Hematopoietic multipotent progenitor cell treated with erythropoietin and hydrocortisone succinate and interleukin-3 and kit ligand, for 8 days (in vitro differentiated cells): ENCODE results near the gene OCA2.
"Not testable (repeated sequence)": the region's sequence is repeated elsewhere in the genome, so short reads cannot be mapped to it uniquely, and the experiment has no call there.

Source experiments
- DNase-seq: peaks from one replicate; pipeline ENCODE4 v3.0.0-alpha.2; 2015

Gene OCA2

DNA sequence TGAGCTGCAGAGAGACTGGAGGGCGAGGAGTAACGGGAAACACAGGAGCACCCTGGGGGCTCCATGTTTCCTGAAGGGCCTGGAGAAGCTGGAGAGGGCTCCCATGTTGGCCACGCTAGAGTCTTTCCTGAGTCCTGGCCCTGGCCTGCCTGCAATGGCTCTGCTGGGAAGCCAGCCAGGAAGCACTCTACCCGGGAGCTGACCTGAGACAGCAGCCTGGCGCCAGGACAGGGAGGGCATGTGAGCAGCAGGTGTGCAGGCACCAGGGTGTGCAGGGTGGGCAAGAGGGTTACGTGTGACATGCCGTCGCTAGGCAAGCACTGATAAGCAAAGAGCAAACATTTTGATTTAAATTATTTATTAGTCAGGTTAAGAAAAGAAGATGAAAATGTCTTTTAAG, 301.4 kb downstream of the OCA2 start:
- no peak for DNase-seq

DNA sequence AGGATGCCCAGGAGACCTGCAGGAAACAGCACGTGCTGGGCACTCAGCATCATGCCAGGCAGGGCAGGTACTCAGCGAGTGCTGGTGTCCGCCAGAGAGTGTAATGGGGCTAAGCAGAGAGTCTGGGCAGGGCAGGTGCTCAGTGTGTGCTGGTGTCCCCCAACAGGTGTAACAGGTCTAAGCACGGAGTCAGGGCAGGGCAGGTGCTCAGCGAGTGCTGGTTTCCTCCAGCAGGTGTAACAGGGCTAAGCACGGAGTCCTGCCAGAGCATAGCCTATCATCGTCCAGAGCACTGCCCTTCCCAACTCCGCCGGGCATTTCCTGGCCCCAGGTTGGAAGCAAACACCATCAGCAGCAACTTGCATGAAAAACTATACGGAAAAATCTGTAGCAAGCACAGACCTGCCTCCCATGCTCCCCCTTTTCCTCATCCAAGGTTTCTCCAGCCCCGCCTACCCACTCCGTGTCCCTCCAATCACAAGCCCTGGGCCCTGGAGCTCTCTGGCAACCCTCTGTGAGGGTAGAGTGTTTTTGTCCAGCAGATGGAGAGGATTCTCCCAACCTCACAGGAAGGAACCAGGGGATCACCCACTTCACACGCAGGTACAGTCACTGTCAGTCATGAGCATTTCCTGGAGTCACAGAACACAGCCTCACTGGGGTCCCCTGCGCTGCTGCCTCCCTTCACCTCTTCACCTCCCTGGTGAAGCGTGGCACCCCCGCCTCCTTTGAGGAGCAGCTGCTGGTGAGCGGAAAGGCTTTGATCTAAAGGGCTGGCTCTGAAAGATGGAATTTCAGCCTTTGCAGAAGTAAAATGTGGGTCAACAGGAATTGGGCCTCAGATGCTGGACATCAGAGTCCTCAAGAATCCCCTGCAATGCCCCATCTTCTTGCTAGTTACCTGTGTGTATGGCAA, 302.5 kb downstream of the OCA2 start:
- DNase-seq, result no peak

DNA sequence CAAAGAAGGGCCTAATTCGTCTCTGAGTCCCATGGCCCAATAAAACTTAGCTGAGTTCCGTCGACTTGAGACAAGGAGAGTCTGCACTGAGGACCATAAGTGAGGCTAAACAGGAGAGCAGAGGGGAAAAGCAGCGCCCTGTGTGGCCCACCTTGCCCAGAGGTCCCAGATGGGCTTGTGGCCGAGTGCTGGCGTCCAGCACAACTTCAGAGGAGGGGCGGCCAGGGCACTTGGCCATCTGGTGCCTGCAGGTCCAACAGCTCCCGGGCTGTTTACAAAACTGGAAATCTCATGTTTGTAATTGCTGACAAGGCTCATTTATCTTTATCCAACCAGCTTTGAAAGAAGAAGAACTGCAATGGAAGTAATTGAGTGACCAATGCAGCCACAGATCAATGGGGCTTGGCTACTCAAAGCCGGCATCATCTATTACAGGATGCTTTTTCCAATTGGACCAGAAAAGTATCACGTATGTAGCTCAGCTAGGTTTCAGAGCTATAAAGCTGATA, 306.3 kb downstream of the OCA2 start:
- no peak for DNase-seq

DNA sequence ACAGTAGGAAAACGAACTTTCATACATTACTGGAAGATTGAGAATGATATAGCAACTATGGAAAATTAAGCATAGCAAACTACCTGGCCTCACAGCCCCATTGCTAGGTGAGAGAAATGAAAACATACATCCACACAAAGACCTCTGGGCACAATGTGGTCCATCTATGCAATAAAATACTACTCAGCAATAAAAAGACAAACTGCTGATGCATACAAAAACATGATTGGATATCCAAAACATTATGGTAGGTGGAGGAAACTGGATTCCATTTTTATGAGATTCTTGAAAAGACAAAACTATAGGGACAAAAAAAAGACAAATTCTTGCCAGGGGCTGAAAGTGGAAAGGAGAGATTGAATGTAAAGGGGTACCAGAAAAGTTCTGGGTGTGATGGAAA, 308.8 kb downstream of the OCA2 start:
- no peak for DNase-seq

DNA sequence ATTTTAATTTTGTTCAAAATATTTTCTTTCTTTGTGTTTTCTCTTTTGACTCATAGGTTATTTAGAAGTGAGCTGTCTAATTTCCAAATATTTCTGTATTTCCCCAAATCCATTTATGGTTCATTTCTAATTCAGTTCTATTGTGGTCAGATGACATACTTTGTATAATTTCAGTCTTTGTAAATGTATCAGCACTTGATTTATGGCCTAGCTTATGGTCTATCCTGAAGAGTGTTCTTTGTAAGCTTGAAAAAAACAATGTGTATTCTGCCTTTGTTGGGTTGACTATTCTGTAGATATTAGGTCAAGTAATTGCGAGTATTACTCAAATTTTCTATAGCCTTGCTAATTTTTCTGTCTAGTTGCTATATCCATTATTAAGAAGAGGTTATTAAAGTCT, 311.2 kb downstream of the OCA2 start:
- no peak for DNase-seq

DNA sequence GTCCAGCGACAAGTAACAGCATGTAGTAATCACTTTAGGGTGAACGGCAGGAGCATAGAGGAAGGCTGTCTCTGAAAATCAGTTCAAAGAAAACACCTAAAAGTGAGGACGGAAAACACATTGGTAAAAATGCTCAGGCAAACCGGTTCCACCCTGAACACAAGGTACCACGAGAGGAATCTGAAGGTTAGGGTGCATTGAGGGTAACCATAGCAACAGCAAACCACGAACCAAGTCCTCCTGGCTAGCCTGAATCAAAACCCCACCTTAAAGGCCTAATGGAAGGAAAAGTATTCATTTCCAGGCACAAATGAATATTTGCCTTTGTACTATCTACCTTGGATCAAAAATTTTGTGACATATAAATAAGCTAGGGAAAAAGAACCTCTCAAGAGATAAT, 315.0 kb downstream of the OCA2 start:
- DNase-seq, result no peak

DNA sequence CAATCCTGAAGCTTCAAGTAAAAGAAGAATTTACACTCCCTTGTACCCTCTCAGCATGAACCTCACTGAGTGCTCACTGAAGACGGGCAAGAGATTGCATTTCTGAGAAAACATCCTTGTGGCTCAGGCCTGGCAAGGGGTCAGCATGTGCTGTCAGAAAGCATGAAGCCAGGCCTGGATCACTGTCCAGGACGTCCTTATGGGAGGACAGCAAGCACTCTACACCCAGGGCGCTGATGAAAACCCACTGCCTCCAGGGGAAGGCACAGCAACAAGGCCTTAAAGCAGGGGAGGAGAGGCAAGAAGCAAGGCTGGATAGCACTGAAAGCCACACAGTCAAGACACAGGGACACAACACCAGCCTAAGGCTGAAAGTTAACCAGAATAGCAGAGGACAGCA, 315.4 kb downstream of the OCA2 start:
- DNase-seq, result no peak

DNA sequence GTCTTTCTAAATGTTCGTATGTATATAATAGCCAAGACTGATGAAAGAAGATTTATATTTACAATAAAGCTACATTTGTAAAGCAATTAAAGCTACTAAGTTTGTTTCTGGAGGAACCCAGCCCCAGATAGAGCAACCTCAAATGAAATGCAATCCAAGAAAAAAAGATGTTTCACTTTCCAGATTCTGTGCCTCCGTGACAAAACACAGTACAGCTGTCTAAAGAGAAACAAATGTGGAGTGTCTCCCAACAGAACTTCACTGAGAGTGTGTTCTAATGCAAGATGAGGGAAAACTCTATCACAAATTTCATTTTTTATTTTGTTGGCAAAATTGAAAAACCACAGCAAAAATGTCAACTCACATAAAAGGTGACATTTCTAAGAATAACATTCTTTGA, 317.0 kb downstream of the OCA2 start:
- DNase-seq, result no peak

DNA sequence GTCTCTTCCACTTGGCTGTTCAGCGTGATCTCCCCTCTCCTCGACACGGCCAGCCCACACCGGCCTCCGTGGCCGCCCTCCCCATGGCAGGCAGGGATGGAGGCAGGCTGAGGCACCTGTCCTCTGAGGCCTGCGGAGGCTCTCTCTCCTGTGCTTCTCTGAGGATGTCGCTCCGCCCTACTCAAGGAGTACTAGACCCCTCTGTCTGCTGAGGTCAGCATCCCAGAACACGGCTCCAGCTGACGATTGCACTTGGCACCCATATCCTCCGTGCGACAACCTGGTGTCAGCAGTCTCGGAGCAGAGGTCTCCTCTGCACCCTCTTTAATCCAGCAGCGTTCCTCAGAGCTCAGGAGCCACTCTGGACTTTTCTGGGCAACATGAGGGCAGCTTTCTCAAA, 322.6 kb downstream of the OCA2 start:
- no peak for DNase-seq

DNA sequence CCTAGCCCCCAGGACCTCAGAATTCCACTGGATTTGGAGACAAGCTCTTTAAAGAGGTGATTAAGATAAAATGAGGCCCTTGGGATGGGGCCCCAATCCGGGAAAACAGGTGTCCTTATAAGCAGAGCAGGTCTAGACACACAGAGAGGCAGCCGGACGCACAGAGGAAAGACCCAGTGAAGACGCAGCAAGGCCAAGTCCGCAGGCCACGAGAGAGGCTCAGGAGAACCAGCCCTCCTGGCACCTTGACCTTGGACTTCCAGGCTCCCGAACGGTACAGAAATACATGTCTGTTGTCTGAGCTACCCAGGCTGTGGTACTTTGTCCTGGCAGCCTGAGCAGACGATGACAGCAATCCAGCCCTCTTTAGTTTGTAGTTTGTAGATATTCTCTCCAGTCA, 324.5 kb downstream of the OCA2 start:
- no peak for DNase-seq

DNA sequence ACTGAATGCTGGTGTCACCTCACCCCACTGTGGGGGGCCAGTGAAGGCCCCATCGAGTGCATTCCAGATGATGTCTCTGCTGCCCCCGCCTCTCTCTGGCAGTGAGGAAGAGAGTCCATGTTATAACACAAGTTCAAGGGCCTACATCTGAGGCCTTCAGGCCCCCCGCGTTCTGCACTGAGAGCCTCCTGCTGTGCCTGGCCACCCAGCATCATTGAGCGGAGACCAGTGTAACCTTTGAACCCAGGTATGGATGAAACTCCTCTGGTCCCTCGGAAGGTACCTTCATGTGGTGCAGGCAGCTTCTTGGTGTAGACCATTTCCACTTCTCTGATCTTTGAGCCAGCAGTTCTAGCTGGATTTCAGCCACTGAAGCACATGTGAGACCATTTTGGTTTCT, 324.9 kb downstream of the OCA2 start:
- no peak for DNase-seq

DNA sequence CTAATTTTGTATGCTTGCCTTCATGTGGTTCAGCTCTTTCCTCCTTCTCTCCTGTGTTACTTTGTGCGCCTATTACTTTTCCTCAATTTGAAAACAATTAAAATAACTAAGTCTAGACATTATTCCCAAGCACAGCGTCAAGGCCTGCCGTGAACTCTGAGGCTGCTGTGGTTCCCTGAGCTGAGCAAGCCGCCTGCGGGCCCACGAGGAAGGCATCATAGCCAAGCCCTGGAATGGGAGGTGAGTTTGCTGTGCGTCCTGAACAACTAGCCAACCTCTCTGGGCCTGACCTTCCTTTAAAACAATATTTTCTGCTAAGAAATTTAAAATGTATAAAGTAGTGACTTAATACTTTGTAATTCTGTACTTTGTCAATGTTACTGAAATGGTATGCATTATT, 327.2 kb downstream of the OCA2 start:
- no peak for DNase-seq

DNA sequence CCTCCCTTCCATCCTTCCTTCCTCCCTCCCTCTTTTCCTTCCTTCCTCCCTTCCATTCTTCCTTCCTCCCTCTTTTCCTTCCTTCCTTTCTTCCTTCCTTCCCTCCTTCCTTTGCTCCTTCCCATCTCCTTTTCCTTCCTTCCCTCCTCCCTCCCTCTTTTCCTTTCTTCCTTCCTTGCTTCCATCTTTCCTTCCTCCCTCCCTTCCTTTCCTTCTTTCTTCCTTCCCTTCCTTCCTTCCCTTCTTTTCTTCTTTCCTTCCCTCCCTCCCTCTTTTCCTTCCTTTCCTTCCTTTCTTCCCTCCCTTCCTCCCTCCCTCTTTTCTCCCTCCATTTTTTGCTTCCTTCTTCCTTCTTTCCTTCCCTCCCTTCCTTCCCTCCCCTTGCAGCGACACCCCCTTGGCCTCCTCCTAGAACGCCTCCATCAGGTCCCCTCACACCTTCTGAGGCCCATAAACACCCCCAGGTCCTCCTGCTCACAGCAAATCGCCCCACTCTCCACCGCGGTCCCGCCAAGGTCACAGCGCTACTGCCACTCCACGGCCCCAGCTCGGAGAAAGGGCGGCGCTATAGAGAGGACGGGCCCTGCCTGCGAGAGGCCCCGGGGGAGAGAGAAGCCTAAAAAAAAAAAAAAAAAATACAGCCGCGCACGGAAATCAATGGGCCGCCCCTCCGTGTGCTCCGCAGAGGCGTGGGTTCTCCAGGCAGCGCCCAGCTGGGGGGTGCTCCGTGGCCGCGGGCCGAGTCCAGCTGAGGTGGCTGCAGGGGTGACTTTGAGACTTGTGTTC, 328.2 kb downstream of the OCA2 start:
- DNase-seq, result no peak

DNA sequence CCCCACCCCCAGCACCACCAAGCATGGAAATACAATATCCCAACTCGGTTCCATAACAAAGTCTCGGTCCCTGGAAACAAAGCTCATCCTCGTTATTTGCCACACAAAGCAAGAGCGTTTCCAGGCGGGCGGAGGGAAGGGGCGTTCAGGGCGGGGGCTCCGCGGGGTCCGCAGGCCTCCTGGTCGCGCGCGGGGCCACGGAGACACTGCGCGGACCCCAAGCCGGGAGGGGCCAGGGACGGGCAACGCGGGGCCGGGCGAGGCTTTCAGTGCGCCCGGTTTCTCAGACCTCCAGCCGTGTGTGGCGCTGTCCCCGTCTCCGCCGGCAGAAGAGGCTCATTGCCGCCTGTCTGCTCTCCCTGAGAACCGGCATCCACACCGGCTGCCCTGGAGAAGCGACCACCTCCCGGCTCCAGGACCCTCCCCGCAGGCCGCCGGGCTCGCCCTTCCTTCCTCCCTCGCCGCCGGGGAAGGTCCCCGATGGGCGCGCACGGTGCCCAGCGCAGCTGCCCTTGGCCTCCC, 329.0 kb downstream of the OCA2 start:
- no peak for DNase-seq

DNA sequence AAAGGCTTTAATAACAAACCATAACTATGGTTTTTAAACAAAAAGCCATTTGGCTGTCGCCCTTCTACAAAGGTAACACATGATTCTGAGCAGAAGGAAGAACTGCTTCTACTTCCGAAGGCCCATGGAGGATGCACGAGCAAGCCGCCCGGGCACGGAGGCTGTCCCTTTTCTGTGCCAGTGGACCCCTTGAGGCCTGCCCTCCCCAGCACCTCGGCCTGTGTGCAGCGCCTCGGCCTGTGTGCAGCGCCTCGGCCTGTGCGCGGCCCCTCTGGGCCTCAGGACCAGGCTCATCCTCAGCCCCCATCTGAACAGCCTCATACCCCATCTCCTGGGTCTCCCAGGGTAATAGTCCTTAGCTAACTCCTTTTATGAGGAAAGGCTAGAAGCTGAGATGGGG, 329.5 kb downstream of the OCA2 start:
- DNase-seq, result no peak

DNA sequence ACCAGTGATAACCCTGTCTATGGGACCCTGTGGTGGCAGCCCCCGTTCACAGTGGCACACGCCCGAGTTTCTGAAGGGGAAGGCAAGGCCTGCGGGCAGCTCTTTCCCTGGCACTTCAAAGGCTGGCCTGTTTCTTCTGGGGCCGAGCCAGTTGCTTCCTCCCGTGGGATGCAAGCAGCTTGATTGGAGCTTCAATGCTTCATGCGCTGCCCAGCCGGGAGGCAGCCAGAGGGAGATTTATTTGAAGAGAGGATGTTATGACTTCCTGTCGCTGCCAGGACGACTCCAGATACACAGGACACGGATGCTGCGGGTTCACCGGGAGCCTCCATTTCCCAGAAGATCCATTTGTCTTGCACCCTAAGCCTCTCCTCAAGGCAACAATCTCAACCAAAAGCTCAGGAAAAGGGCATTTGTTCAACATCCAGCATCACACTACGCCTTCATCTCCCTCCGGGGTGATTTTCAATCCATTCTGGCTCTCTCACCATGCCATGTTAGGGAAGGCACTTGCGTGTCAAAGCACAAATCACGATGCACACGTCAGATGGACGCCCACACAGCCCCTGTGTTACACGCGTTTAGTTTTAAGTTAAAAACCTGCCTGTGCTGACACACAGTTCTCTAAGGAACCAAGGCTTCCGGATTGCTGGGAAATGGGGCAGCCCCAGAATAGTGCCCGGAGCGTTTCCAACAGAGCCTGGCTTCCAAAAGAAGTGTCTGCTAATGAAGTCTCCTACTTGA, 330.2 kb downstream of the OCA2 start:
- DNase-seq, result no peak

DNA sequence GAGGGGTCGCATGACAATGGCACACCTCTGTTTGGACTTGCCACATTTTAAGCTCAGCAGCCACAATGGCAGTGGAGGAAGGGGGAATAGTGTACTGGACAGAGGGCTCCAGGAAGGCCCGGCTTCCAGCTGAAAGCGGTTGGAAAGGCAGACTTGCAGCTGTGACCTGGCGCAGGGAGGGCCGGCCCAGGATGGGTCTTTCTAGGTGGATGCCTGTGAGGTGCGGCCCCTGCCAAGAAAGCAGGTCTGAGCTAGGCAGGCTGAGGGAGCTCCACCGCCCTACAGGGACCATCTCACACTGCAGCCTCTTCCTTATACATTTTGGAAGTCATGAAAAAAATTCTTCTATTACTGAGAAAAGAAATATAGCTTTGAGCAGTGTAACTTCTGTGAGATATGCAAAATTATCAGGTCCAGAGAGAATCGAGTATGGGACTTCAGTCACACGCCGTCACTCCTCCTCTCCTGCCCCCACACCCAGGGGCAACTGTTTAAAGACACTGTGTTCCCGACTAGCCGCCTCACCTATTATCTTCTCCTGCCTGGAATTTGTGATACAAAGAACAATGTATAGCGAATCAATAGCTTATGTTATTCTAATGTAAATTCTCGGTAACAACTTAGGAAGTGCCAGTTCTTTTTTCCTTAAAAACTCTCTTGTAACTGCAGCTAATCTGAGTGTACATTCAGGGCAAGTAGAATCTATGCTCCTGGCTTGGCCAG, 331.0 kb downstream of the OCA2 start:
- no peak for DNase-seq

DNA sequence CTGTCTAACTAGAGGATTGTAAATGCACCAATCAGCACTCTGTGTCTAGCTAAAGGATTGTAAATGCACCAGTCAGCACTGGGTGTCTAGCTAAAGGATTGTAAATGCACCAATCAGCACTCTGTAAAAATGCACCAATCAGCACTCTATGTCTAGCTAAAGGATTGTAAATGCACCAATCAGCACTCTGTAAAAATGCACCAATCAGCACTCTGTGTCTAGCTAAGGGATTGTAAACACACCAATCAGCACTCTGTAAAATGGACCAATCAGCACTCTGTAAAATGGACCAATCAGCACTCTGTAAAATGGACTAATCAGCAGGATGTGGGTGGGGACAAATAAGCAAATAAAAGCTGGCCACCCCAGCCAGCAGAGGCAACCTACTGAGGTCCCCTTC, 331.7 kb downstream of the OCA2 start:
- not testable (repeated sequence) for DNase-seq

DNA sequence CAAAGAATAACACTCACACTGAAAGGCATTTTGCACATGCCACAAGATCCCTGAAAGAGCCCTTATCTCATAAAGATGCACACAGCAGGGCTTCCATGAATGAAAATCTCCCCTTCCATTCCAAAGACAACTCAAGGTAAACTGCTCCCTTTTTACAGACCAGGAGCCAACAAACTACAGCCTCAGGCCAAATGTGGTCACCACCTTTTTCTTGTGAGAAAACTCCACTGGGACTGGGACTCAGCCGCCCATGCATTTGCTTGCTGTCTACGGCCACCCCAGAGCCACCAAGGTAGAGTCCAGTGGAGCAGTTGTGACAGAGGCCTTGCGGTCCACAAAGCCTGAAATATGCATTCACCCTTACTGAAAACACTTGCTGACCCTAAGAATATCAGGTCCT, 334.8 kb downstream of the OCA2 start:
- DNase-seq, result no peak

DNA sequence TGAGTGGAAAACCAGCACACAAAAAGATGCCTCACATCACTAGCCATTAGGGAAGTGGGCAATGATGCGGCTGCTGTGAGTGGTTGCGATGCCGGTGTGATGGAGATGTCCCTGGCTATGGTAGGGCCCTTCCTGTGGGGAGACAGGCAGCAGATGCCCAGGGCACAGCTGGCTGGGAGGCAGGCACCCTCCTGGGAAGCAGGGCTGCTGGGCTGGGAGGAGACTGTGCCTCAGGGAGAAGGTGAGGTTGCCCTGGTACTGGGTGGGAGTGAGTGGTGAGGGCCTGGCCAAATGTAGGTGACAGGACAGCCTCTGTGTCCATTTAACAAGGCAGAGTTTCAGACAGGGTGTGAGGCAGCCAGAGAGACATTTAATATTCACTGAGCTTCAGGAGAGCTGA, 335.6 kb downstream of the OCA2 start:
- DNase-seq, result no peak

DNA sequence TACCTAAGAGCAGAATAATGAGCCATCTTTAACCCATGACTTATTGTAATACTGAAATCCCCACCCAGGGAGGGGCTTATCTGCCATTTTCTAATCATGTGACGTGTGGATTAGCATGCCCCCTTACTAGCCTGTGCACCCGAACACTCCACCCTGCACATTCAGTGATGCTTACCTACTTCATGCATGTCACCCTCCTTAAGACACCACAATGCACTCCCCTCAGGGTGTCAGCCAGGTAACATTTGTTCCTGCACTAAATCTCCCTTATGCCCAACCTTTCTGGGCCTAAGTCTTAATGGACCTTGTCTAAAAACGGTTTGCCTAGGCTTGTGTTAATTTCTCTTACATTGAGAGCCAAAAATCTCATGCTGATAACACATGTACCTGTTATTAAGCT, 336.6 kb downstream of the OCA2 start:
- DNase-seq, result no peak

DNA sequence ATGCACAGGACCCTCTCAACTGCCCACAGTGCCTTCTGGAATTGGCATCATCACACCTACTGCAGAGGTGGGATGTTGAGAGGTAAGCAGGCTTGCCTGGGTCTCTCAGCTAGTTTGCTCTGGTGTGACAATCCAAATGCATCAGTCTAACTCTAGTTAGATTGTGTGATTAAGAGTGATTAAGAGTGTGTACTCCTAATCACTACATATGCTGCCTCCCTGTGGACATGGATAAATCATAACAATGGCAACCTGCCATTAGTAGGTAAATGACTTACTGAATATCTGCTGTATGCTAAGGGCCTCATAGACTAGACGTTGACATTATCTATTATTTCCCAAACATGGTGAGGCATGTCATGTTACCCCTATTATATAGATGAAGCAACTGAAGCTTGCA, 342.1 kb downstream of the OCA2 start:
- DNase-seq, result no peak
